Upper lobe of right lung (tissue), 1 donor: ENCODE data around the gene IL1RAP. TPM values are rescaled to one million over a fixed set of nuclear protein-coding genes. Genes with fewer than 3 reads are reported as not detected.

Source experiments
- ATAC-seq: fragments of 200-7000 bp; cut with Tn5 transposase; one replicate; pipeline ENCODE4 v1.9.1; 2020; ENCODE audit warnings: mild to moderate bottlenecking, moderate library complexity
- DNase-seq: peaks from one replicate; pipeline ENCODE4 v3.0.0-alpha.2; 2020
- H3K27ac ChIP-seq: fragments of 200-600 bp; one replicate; pipeline ENCODE4 v1.8.0; 2022
- H3K27me3 ChIP-seq: fragments of 200-600 bp; one replicate; pipeline ENCODE4 v1.8.0; 2022; ENCODE audit warnings: mild to moderate bottlenecking
- H3K36me3 ChIP-seq: fragments of 200-600 bp; one replicate; pipeline ENCODE4 v1.8.0; 2022
- H3K4me1 ChIP-seq: fragments of 200-600 bp; one replicate; pipeline ENCODE4 v1.8.0; 2022
- H3K4me3 ChIP-seq: fragments of 200-600 bp; one replicate; pipeline ENCODE4 v1.8.0; 2022; ENCODE audit warnings: mild to moderate bottlenecking
- H3K9me3 ChIP-seq: fragments of 200-600 bp; one replicate; pipeline ENCODE4 v1.8.0; 2022
- CTCF ChIP-seq: fragments of 200-600 bp; IDR thresholded peaks from one replicate; pipeline ENCODE4 v1.8.0; 2022; ENCODE audit warnings: antibody characterized with exemption
- intact Hi-C: fragments of 100-400 bp; cut with DNase I; formaldehyde crosslinking; loops from one replicate; pipeline ENCODE4 v1.11.0; 2022
- total RNA-seq: library from RNA; stranded (reverse); fragmentation: NEBNext Ultra II Directional; extraction: Animal tissue kit (Norgen Biotek cat#: 25700); gene quantifications from one replicate; pipeline ENCODE4 v1.2.1, GENCODE V29; 2021
- donor health status: DM: no; HTN: yes; CAD: no; lungs with severe emphysema.

Gene IL1RAP
- total RNA-seq, 1 donor from 2014 or later = 34.6 TPM

GRCh38 chr3:190695225-190695624, 181.3 kb downstream of the IL1RAP start:
- Histone ChIP-seq H3K4me3 (no peak overlapping the region), H3K36me3 (no peaks in the 10 kb centered on the region), H3K27me3 (no peaks in the 10 kb centered on the region), H3K4me1 (no peaks in the 10 kb centered on the region), H3K9me3 (no peaks in the 10 kb centered on the region), H3K27ac (no peak overlapping the region)
- no peak for TF ChIP-seq CTCF
- ATAC-seq = no peak
- no peak for DNase-seq
- intact Hi-C loops = no loop called here

GRCh38 chr3:190695994-190696393, 182.1 kb downstream of the IL1RAP start:
- H3K36me3 ChIP-seq = no peaks in the 10 kb centered on the region
- DNase-seq (no peak), ATAC-seq (no peak)
- no peak overlapping the region for H3K4me3 ChIP-seq
- intact Hi-C loops = no loop called here
- H3K4me1 ChIP-seq = no peaks in the 10 kb centered on the region
- no peak for TF ChIP-seq CTCF
- H3K9me3 ChIP-seq = no peaks in the 10 kb centered on the region
- no peaks in the 10 kb centered on the region for H3K27me3 ChIP-seq
- no peak overlapping the region for H3K27ac ChIP-seq

- DNase-seq = no peak
- H3K27ac ChIP-seq = peak overlapping the region; percentile 63
These were observed 183.1 kb downstream of the IL1RAP start for GRCh38 chr3:190696777-190697501.

GRCh38 chr3:190697502-190697830, 183.6 kb downstream of the IL1RAP start:
- H3K4me1 ChIP-seq = no peaks in the 10 kb centered on the region
- DNase-seq (no peak), ATAC-seq (no peak)
- no peak overlapping the region for H3K4me3 ChIP-seq
- H3K36me3 ChIP-seq = no peaks in the 10 kb centered on the region
- no peaks in the 10 kb centered on the region for H3K27me3 ChIP-seq
- intact Hi-C loops = no loop called here
- H3K9me3 ChIP-seq = no peaks in the 10 kb centered on the region
- no peak for TF ChIP-seq CTCF
- H3K27ac ChIP-seq = no peak overlapping the region

More at GRCh38 chr3:190696777-190697501, 183.1 kb downstream of the IL1RAP start:
- TF ChIP-seq CTCF = peak; percentile 62
- no peaks in the 10 kb centered on the region for H3K4me1 ChIP-seq
- ATAC-seq = peak; percentile 43
- no peaks in the 10 kb centered on the region for H3K36me3 ChIP-seq
- no peaks in the 10 kb centered on the region for H3K27me3 ChIP-seq
- H3K4me3 ChIP-seq = peak overlapping the region; percentile 13
- no peaks in the 10 kb centered on the region for H3K9me3 ChIP-seq
- intact Hi-C loops = no loop called here

DNA sequence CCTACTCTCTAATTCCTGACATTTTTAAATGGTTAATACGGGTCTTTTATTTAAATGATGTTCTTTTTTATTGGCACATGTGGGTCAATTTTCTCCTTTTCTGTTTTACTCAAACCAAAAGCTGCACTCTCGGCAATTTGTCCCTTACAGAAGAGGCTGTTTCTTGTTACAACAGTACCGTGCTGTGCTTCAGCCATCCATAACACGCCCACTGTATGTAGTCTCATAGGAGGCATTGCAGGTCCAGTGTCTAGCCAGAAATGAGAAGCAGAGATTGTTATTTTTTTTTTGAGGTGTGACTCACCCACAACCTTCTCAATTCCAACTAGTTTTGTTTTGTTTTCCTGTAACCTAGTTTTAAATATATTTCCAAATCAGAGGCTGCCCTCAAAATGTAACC, 184.0 kb downstream of the IL1RAP start:
- ATAC-seq = peak; percentile 54

More for the DNA sequence above, 184.0 kb downstream of the IL1RAP start:
- Histone ChIP-seq H3K4me1 (no peaks in the 10 kb centered on the region), H3K9me3 (no peaks in the 10 kb centered on the region), H3K36me3 (no peaks in the 10 kb centered on the region), H3K4me3 (no peak overlapping the region), H3K27me3 (no peaks in the 10 kb centered on the region), H3K27ac (no peak overlapping the region)
- intact Hi-C loops = no loop called here
- no peak for DNase-seq
- no peak for TF ChIP-seq CTCF
